Activated CD8-positive, alpha-beta T cell treated with anti-CD3 and anti-CD28 coated beads, Interleukin-2, amount 10 ng/mL, durations not matched to agents 7 days and 5 days (primary cell): ENCODE results near the gene UBR2. TPM values are rescaled to one million over a fixed set of nuclear protein-coding genes. Genes with fewer than 3 reads are reported as not detected.
A peak's percentile ranks its signal among the peaks of the same experiment; 100 is the strongest.

Source experiments
- ATAC-seq: fragments of 150-1000 bp; cut with Tn5 transposase; one replicate; pipeline ENCODE4 v1.10.0; 2021; ENCODE audit warnings: moderate library complexity
- CTCF ChIA-PET: fragments of 350-600 bp; sonication (Branson Sonifier 250); formaldehyde crosslinking; loops from one replicate; lab custom pipeline; 2021; ENCODE audit warnings: antibody characterized with exemption; lab: Charles Lee
- POLR2A ChIA-PET: fragments of 350-600 bp; sonication (Branson Sonifier 250); formaldehyde crosslinking; loops from one replicate; lab custom pipeline; 2021; ENCODE audit warnings: antibody characterized with exemption; lab: Charles Lee
- DNase-seq: peaks from one replicate; pipeline ENCODE4 v3.0.0-alpha.2; 2020
- H3K27ac Mint-ChIP-seq: one replicate; pipeline ENCODE4 v1.8.0; 2021; ENCODE audit warnings: mild to moderate bottlenecking, mixed read lengths
- H3K27me3 Mint-ChIP-seq: one replicate; pipeline ENCODE4 v1.8.0; 2021; ENCODE audit warnings: low read depth, mixed read lengths
- H3K36me3 Mint-ChIP-seq: one replicate; pipeline ENCODE4 v1.8.0; 2021; ENCODE audit warnings: low read depth, mixed read lengths
- H3K4me1 Mint-ChIP-seq: one replicate; pipeline ENCODE4 v1.8.0; 2021; ENCODE audit warnings: low read depth, mixed read lengths
- H3K4me3 Mint-ChIP-seq: one replicate; pipeline ENCODE4 v1.8.0; 2021; ENCODE audit warnings: mild to moderate bottlenecking, mixed read lengths
- H3K9me3 Mint-ChIP-seq: one replicate; pipeline ENCODE4 v1.8.0; 2022; ENCODE audit warnings: mixed read lengths; ENCODE audit not compliant: insufficient read depth
- total RNA-seq, 2 experiments: library from RNA; stranded (reverse); gene quantifications; one replicate each; pipeline ENCODE4 v1.2.3, GENCODE V29; 2021

The UBR2 gene
- total RNA-seq, 2 experiments from 2014 or later = 23.6 to 24.8 TPM

- DNase-seq = no peak
- CTCF ChIA-PET = no interaction called here
- Mint-ChIP-seq H3K9me3 (no peaks in the 10 kb centered on the region), H3K27me3 (no peaks in the 10 kb centered on the region), H3K4me3 (no peak overlapping the region), H3K36me3 (peaks cover 28% of the 10 kb centered on the region), H3K27ac (no peak overlapping the region), H3K4me1 (peaks cover 11% of the 10 kb centered on the region)
- ATAC-seq = no peak
- POLR2A ChIA-PET = no interaction called here
Observed at GRCh38 chr6:42624601-42625000, 60.8 kb downstream of the UBR2 start.

GRCh38 chr6:42627044-42627443 is 63.2 kb downstream of the UBR2 start:
- Mint-ChIP-seq H3K9me3 (no peaks in the 10 kb centered on the region), H3K27ac (no peak overlapping the region), H3K36me3 (peaks cover 21% of the 10 kb centered on the region), H3K27me3 (no peaks in the 10 kb centered on the region), H3K4me1 (peaks cover 6% of the 10 kb centered on the region), H3K4me3 (no peak overlapping the region)
- DNase-seq (no peak), ATAC-seq (no peak)
- POLR2A ChIA-PET = no interaction called here
- CTCF ChIA-PET = no interaction called here

- DNase-seq (no peak), ATAC-seq (no peak)
- ChIA-PET CTCF (no interaction called here), POLR2A (no interaction called here)
- H3K4me1 Mint-ChIP-seq = peaks cover 6% of the 10 kb centered on the region
- no peaks in the 10 kb centered on the region for H3K27me3 Mint-ChIP-seq
- H3K27ac Mint-ChIP-seq = peak overlapping the region; percentile 12
- no peak overlapping the region for H3K4me3 Mint-ChIP-seq
- H3K36me3 Mint-ChIP-seq = peaks cover 26% of the 10 kb centered on the region
- no peaks in the 10 kb centered on the region for H3K9me3 Mint-ChIP-seq
Observed at GRCh38 chr6:42627674-42628073, 63.8 kb downstream of the UBR2 start.

- no peak for ATAC-seq
- Mint-ChIP-seq H3K27me3 (no peaks in the 10 kb centered on the region), H3K36me3 (peaks cover 28% of the 10 kb centered on the region), H3K9me3 (no peaks in the 10 kb centered on the region), H3K4me3 (no peak overlapping the region), H3K4me1 (peaks cover 6% of the 10 kb centered on the region), H3K27ac (no peak overlapping the region)
- ChIA-PET POLR2A (no interaction called here), CTCF (no interaction called here)
- no peak for DNase-seq
Observed at GRCh38 chr6:42628604-42629003, 64.8 kb downstream of the UBR2 start.

- Mint-ChIP-seq H3K9me3 (no peaks in the 10 kb centered on the region), H3K36me3 (peaks cover 25% of the 10 kb centered on the region), H3K4me3 (no peak overlapping the region), H3K4me1 (peaks cover 6% of the 10 kb centered on the region), H3K27ac (peak overlapping the region; percentile 64), H3K27me3 (no peaks in the 10 kb centered on the region)
- CTCF ChIA-PET = interaction anchor here (1.7 kb wide), 1 partner anchor 32 kb away, joined by 6 read pairs; no protein-coding TSS in a partner anchor
- DNase-seq = peak; percentile 27
- POLR2A ChIA-PET = interaction anchor here (0.6 kb wide), 1 partner anchor 171 kb away, joined by 4 read pairs; no protein-coding TSS in a partner anchor
- ATAC-seq = no peak
Observed at GRCh38 chr6:42629845-42630244, 66.0 kb downstream of the UBR2 start.

- ATAC-seq (no peak), DNase-seq (no peak)
- Mint-ChIP-seq H3K27me3 (no peaks in the 10 kb centered on the region), H3K27ac (no peak overlapping the region), H3K9me3 (no peaks in the 10 kb centered on the region), H3K4me3 (no peak overlapping the region), H3K36me3 (peaks cover 43% of the 10 kb centered on the region), H3K4me1 (no peaks in the 10 kb centered on the region)
- CTCF ChIA-PET = interaction anchor here (0.7 to 1.2 kb wide), 2 partner anchors 89 to 90 kb away, joined by 3 to 4 read pairs; no protein-coding TSS in a partner anchor
- POLR2A ChIA-PET = no interaction called here
Observed at GRCh38 chr6:42637681-42638080, 73.9 kb downstream of the UBR2 start.

GRCh38 chr6:42642794-42643193 is 79.0 kb downstream of the UBR2 start:
- no peaks in the 10 kb centered on the region for H3K9me3 Mint-ChIP-seq
- no peaks in the 10 kb centered on the region for H3K27me3 Mint-ChIP-seq
- H3K4me1 Mint-ChIP-seq = no peaks in the 10 kb centered on the region
- peaks cover 35% of the 10 kb centered on the region for H3K36me3 Mint-ChIP-seq
- ChIA-PET POLR2A (no interaction called here), CTCF (interaction anchor here (0.6 kb wide), 1 partner anchor 235 kb away, joined by 3 read pairs; no protein-coding TSS in a partner anchor)
- no peak overlapping the region for H3K4me3 Mint-ChIP-seq
- ATAC-seq (no peak), DNase-seq (no peak)
- H3K27ac Mint-ChIP-seq = no peak overlapping the region

GRCh38 chr6:42644211-42644610 is 80.4 kb downstream of the UBR2 start:
- ATAC-seq (no peak), DNase-seq (no peak)
- ChIA-PET POLR2A (no interaction called here), CTCF (no interaction called here)
- H3K4me1 Mint-ChIP-seq = no peaks in the 10 kb centered on the region
- no peak overlapping the region for H3K4me3 Mint-ChIP-seq
- no peaks in the 10 kb centered on the region for H3K27me3 Mint-ChIP-seq
- H3K9me3 Mint-ChIP-seq = no peaks in the 10 kb centered on the region
- H3K27ac Mint-ChIP-seq = no peak overlapping the region
- H3K36me3 Mint-ChIP-seq = peaks cover 35% of the 10 kb centered on the region

- ChIA-PET CTCF (interaction anchor here (1.0 to 3.1 kb wide), 3 partner anchors 10 to 82 kb away, joined by 3 to 13 read pairs (median 3); no protein-coding TSS in a partner anchor), POLR2A (no interaction called here)
- Mint-ChIP-seq H3K36me3 (peaks cover 29% of the 10 kb centered on the region), H3K4me3 (no peak overlapping the region), H3K27ac (no peak overlapping the region), H3K4me1 (no peaks in the 10 kb centered on the region), H3K27me3 (no peaks in the 10 kb centered on the region), H3K9me3 (no peaks in the 10 kb centered on the region)
- ATAC-seq = no peak
- no peak for DNase-seq
Observed at GRCh38 chr6:42652024-42652746, 88.4 kb downstream of the UBR2 start.

- H3K4me1 Mint-ChIP-seq = no peaks in the 10 kb centered on the region
- no peak for ATAC-seq
- DNase-seq = no peak
- no peak overlapping the region for H3K27ac Mint-ChIP-seq
- no peaks in the 10 kb centered on the region for H3K9me3 Mint-ChIP-seq
- peaks cover 29% of the 10 kb centered on the region for H3K36me3 Mint-ChIP-seq
- CTCF ChIA-PET = interaction anchor here (1.5 to 1.6 kb wide), 2 partner anchors 10 to 72 kb away, joined by 3 to 6 read pairs; no protein-coding TSS in a partner anchor
- no peaks in the 10 kb centered on the region for H3K27me3 Mint-ChIP-seq
- POLR2A ChIA-PET = no interaction called here
- no peak overlapping the region for H3K4me3 Mint-ChIP-seq
Observed at GRCh38 chr6:42653851-42654250, 90.0 kb downstream of the UBR2 start.

- H3K27ac Mint-ChIP-seq = no peak overlapping the region
- H3K27me3 Mint-ChIP-seq = no peaks in the 10 kb centered on the region
- ChIA-PET CTCF (interaction anchor here (1.3 to 5.5 kb wide), 2 partner anchors 66 to 219 kb away, joined by 10 to 69 read pairs; partner anchors contain the start of gene RPL7L1), POLR2A (no interaction called here)
- peaks cover 2% of the 10 kb centered on the region for H3K4me1 Mint-ChIP-seq
- no peak for ATAC-seq
- DNase-seq = no peak
- H3K4me3 Mint-ChIP-seq = no peak overlapping the region
- H3K9me3 Mint-ChIP-seq = no peaks in the 10 kb centered on the region
- peaks cover 40% of the 10 kb centered on the region for H3K36me3 Mint-ChIP-seq
Observed at GRCh38 chr6:42659806-42660205, 96.0 kb downstream of the UBR2 start.

GRCh38 chr6:42661540-42662153 is 97.8 kb downstream of the UBR2 start:
- H3K4me1 Mint-ChIP-seq = peaks cover 2% of the 10 kb centered on the region
- H3K27ac Mint-ChIP-seq = no peak overlapping the region
- H3K9me3 Mint-ChIP-seq = no peaks in the 10 kb centered on the region
- no peak overlapping the region for H3K4me3 Mint-ChIP-seq
- peak; percentile 84 for ATAC-seq
- ChIA-PET POLR2A (interaction anchor here (0.6 to 1.7 kb wide), 3 partner anchors 64 to 213 kb away, joined by 5 to 7 read pairs (median 6); no protein-coding TSS in a partner anchor), CTCF (interaction anchor here (0.6 to 6.4 kb wide), 47 partner anchors 9 to 482 kb away, joined by 3 to 135 read pairs (median 4); partner anchors contain the start of genes PPP2R5D, RPL7L1 and TBCC)
- peak; percentile 90 for DNase-seq
- H3K27me3 Mint-ChIP-seq = no peaks in the 10 kb centered on the region
- H3K36me3 Mint-ChIP-seq = peaks cover 40% of the 10 kb centered on the region
